Neuronal stem cell (in vitro differentiated cells): ENCODE data around the gene DIAPH2.

Experiments used
- DNase-seq: peaks from one replicate; pipeline ENCODE4 v3.0.0-alpha.2; 2013; ENCODE audit warnings: low spot score
- H2AFZ ChIP-seq: one replicate; pipeline ENCODE4 v1.6.1; 2013; ENCODE audit warnings: mild to moderate bottlenecking, low read length, inconsistent platforms
- H2AK5ac ChIP-seq: 2 replicates; pipeline ENCODE4 v1.6.1; 2013; ENCODE audit warnings: low read depth, mild to moderate bottlenecking, inconsistent platforms, low read length, moderate library complexity, mixed read lengths
- H2BK120ac ChIP-seq: 2 replicates; pipeline ENCODE4 v1.6.1; 2013; ENCODE audit warnings: low read depth, mild to moderate bottlenecking, inconsistent platforms, low read length, moderate library complexity, mixed read lengths
- H2BK12ac ChIP-seq: one replicate; pipeline ENCODE4 v1.6.1; 2013; ENCODE audit warnings: low read length, inconsistent platforms
- H2BK15ac ChIP-seq: 2 replicates; pipeline ENCODE4 v1.6.1; 2013; ENCODE audit warnings: mild to moderate bottlenecking, low read length, inconsistent platforms, mixed read lengths
- H2BK5ac ChIP-seq: one replicate; pipeline ENCODE4 v1.6.1; 2013; ENCODE audit warnings: inconsistent platforms, mild to moderate bottlenecking, low read length, moderate library complexity
- H3K14ac ChIP-seq: one replicate; pipeline ENCODE4 v1.6.1; 2013; ENCODE audit warnings: low read length, inconsistent platforms
- H3K18ac ChIP-seq: 2 replicates; pipeline ENCODE4 v1.6.1; 2013; ENCODE audit warnings: low read length, inconsistent platforms
- H3K23ac ChIP-seq: 2 replicates; pipeline ENCODE4 v1.6.1; 2013; ENCODE audit warnings: low read depth, mild to moderate bottlenecking, mixed read lengths, low read length, inconsistent platforms; ENCODE audit not compliant: poor library complexity
- H3K27ac ChIP-seq: replicated peaks from 3 replicates; pipeline ENCODE4 v1.5.1; 2013; ENCODE audit warnings: low read length, inconsistent platforms
- H3K27me3 ChIP-seq, 3 experiments: 2 replicates each; pipeline ENCODE4 v1.6.1; 2013; ENCODE audit warnings: low read length in 3 of 3, mild to moderate bottlenecking in 2 of 3, inconsistent platforms in 1 of 3, low read depth in 1 of 3, mixed read lengths in 1 of 3, moderate library complexity in 1 of 3; ENCODE audit not compliant: control insufficient read depth in 3 of 3, insufficient read depth in 3 of 3
- H3K36me3 ChIP-seq, 2 donors: replicated peaks in 1 of 2; 2 replicates each; pipeline ENCODE4 v1.6.1; 2013; ENCODE audit warnings: low read length in 2 of 2; ENCODE audit not compliant: control insufficient read depth in 2 of 2, insufficient read depth in 2 of 2
- H3K4ac ChIP-seq: 2 replicates; pipeline ENCODE4 v1.6.1; 2013; ENCODE audit warnings: inconsistent platforms, mild to moderate bottlenecking, low read length, moderate library complexity
- H3K4me1 ChIP-seq, 2 donors: 1 replicate in 1 of 2; 2 replicates in 1 of 2; pipeline ENCODE4 v1.6.1; 2013; ENCODE audit warnings: low read length in 2 of 2, low read depth in 1 of 2; ENCODE audit not compliant: control insufficient read depth in 2 of 2, insufficient read depth in 1 of 2
- H3K4me2 ChIP-seq: one replicate; pipeline ENCODE4 v1.6.1; 2013; ENCODE audit warnings: mild to moderate bottlenecking, low read length, inconsistent platforms; ENCODE audit not compliant: insufficient read depth, poor library complexity, severe bottlenecking
- H3K4me3 ChIP-seq, 2 donors: 2 replicates each; pipeline ENCODE4 v1.5.1; 2013; ENCODE audit warnings: low read length in 2 of 2, mild to moderate bottlenecking in 2 of 2, inconsistent platforms in 1 of 2, moderate library complexity in 1 of 2
- H3K79me1 ChIP-seq: one replicate; pipeline ENCODE4 v1.6.1; 2013; ENCODE audit warnings: low read depth, mild to moderate bottlenecking, inconsistent platforms, low read length, moderate library complexity
- H3K9ac ChIP-seq: one replicate; pipeline ENCODE4 v1.6.1; 2013; ENCODE audit warnings: mild to moderate bottlenecking, low read depth, low read length, inconsistent platforms; ENCODE audit not compliant: poor library complexity
- H3K9me3 ChIP-seq, 2 donors: replicated peaks in 1 of 2; 2 replicates each; pipeline versions ENCODE3 to v1.6.1; 2013; ENCODE audit warnings: low read length in 2 of 2, mild to moderate bottlenecking in 2 of 2, inconsistent platforms in 1 of 2, low read depth in 1 of 2, mixed read lengths in 1 of 2, moderate library complexity in 1 of 2; ENCODE audit not compliant: control insufficient read depth in 2 of 2, insufficient read depth in 1 of 2
- H4K8ac ChIP-seq: one replicate; pipeline ENCODE4 v1.6.1; 2013; ENCODE audit warnings: low read depth, mild to moderate bottlenecking, inconsistent platforms, low read length, moderate library complexity
- H4K91ac ChIP-seq: one replicate; pipeline ENCODE4 v1.6.1; 2013; ENCODE audit warnings: low read length, low read depth, mild to moderate bottlenecking, inconsistent platforms; ENCODE audit not compliant: poor library complexity
- WGBS, 2 donors: extraction: QIAGEN DNeasy Blood & Tissue Kit; methylation state at CpG; one replicate each; pipeline ENCODE4 v1.1.7; 2013; ENCODE audit warnings: missing lambda C conversion rate in 2 of 2, mixed read lengths in 1 of 2; ENCODE audit not compliant: insufficient read length in 2 of 2, insufficient replicate concordance in 1 of 2; ENCODE audit errors: extremely low coverage in 2 of 2; 5-methylcytosine and 5-hydroxymethylcytosine counted together

Gene DIAPH2

GRCh38 chrX:97230948-97231347, 546.3 kb downstream of the DIAPH2 start:
- Histone ChIP-seq H2BK15ac (no peak overlapping the region), H2AFZ (no peak overlapping the region), H2BK120ac (no peak overlapping the region), H4K8ac (no peak overlapping the region), H3K4me2 (no peak overlapping the region), H3K79me1 (no peaks in the 10 kb centered on the region), H3K27ac (no peak overlapping the region), H3K27me3 (no peaks in the 10 kb centered on the region), H3K4ac (no peak overlapping the region), H3K9ac (no peak overlapping the region), H3K9me3 (no peaks in the 10 kb centered on the region), H3K4me3 (no peak overlapping the region), H2BK12ac (no peak overlapping the region), H3K4me1 (no peaks in the 10 kb centered on the region), H3K36me3 (no peaks in the 10 kb centered on the region), H3K23ac (no peak overlapping the region), H3K14ac (no peak overlapping the region), H3K18ac (no peak overlapping the region), H2BK5ac (no peak overlapping the region), H2AK5ac (no peak overlapping the region), H4K91ac (no peak overlapping the region)
- no CpG with 5 or more reads among the region's 3 CpGs for WGBS, 2 donors
- no peak for DNase-seq

GRCh38 chrX:97234471-97235081, 549.9 kb downstream of the DIAPH2 start:
- Histone ChIP-seq H3K4ac (no peak overlapping the region), H3K9ac (no peak overlapping the region), H2AFZ (no peak overlapping the region), H3K4me1 (peaks cover 0 to 3% of the 10 kb centered on the region in 2 donors), H4K8ac (no peak overlapping the region), H3K27me3 (no peaks in the 10 kb centered on the region), H2BK120ac (no peak overlapping the region), H3K36me3 (no peaks in the 10 kb centered on the region), H3K4me3 (no peak overlapping the region), H4K91ac (no peak overlapping the region), H3K27ac (no peak overlapping the region), H2BK15ac (no peak overlapping the region), H3K23ac (no peak overlapping the region), H2BK12ac (no peak overlapping the region), H3K14ac (no peak overlapping the region), H3K18ac (no peak overlapping the region), H2BK5ac (no peak overlapping the region), H2AK5ac (no peak overlapping the region), H3K79me1 (no peaks in the 10 kb centered on the region), H3K9me3 (no peaks in the 10 kb centered on the region), H3K4me2 (no peak overlapping the region)
- no peak for DNase-seq
- no CpG with 5 or more reads among the region's 3 CpGs for WGBS, 2 donors

GRCh38 chrX:97238632-97239031, 554.0 kb downstream of the DIAPH2 start:
- Histone ChIP-seq H2BK5ac (no peak overlapping the region), H3K14ac (no peak overlapping the region), H3K36me3 (no peaks in the 10 kb centered on the region), H3K79me1 (no peaks in the 10 kb centered on the region), H2AFZ (no peak overlapping the region), H3K4ac (no peak overlapping the region), H3K27me3 (no peaks in the 10 kb centered on the region), H3K9me3 (no peaks in the 10 kb centered on the region), H3K4me3 (no peak overlapping the region), H2BK120ac (no peak overlapping the region), H4K8ac (no peak overlapping the region), H2BK15ac (no peak overlapping the region), H3K27ac (no peak overlapping the region), H4K91ac (no peak overlapping the region), H3K4me1 (peaks cover 0 to 3% of the 10 kb centered on the region in 2 donors), H3K9ac (no peak overlapping the region), H2BK12ac (no peak overlapping the region), H3K23ac (no peak overlapping the region), H3K4me2 (no peak overlapping the region), H3K18ac (no peak overlapping the region), H2AK5ac (no peak overlapping the region)
- no peak for DNase-seq
- no CpG with 5 or more reads among the region's 5 CpGs for WGBS, 2 donors

GRCh38 chrX:97252111-97252510, 567.5 kb downstream of the DIAPH2 start:
- H3K4me1 ChIP-seq = no peaks in the 10 kb centered on the region
- no peaks in the 10 kb centered on the region for H3K9me3 ChIP-seq
- H3K27me3 ChIP-seq = no peaks in the 10 kb centered on the region
- no peak overlapping the region for H3K18ac ChIP-seq
- H2BK12ac ChIP-seq = no peak overlapping the region
- no CpG with 5 or more reads among the region's 3 CpGs for WGBS, 2 donors
- no peak overlapping the region for H3K4me3 ChIP-seq
- no peak overlapping the region for H2BK120ac ChIP-seq
- no peak overlapping the region for H3K14ac ChIP-seq
- no peak overlapping the region for H3K4me2 ChIP-seq
- no peaks in the 10 kb centered on the region for H3K79me1 ChIP-seq
- H3K36me3 ChIP-seq = no peaks in the 10 kb centered on the region
- no peak overlapping the region for H3K4ac ChIP-seq
- H3K23ac ChIP-seq = no peak overlapping the region
- H2AK5ac ChIP-seq = no peak overlapping the region
- no peak overlapping the region for H3K9ac ChIP-seq
- no peak overlapping the region for H2BK5ac ChIP-seq
- no peak overlapping the region for H2AFZ ChIP-seq
- DNase-seq = no peak
- H4K8ac ChIP-seq = no peak overlapping the region
- no peak overlapping the region for H2BK15ac ChIP-seq
- H3K27ac ChIP-seq = no peak overlapping the region
- no peak overlapping the region for H4K91ac ChIP-seq
